Stimulated activated CD4-positive, alpha-beta T cell treated with anti-CD3 and anti-CD28 coated beads, Interleukin-4, amount 100 ng/mL, for 4 hours (primary cell): ENCODE results near the gene FDX2.
"Not testable (repeated sequence)": the region's sequence is repeated elsewhere in the genome, so short reads cannot be mapped to it uniquely, and the experiment has no call there.

Experiments used
- DNase-seq, 2 experiments: peaks; one replicate each; pipeline ENCODE4 v3.0.0-alpha.2; 2020

FDX2 gene

GRCh38 chr19:10283301-10284064 lies 32.3 kb downstream of the FDX2 start:
- no peak for DNase-seq

- not testable (repeated sequence) for DNase-seq
Measured at GRCh38 chr19:10282043-10282442, 33.8 kb downstream of the FDX2 start.

- no peak for DNase-seq
Measured at GRCh38 chr19:10279737-10280442, 35.9 kb downstream of the FDX2 start.

- DNase-seq = no peak
Measured at GRCh38 chr19:10278935-10279334, 36.9 kb downstream of the FDX2 start.

- DNase-seq = no peak
Measured at GRCh38 chr19:10277795-10278589, 37.8 kb downstream of the FDX2 start.

- no peak for DNase-seq
Measured at GRCh38 chr19:10274589-10274988, 41.2 kb downstream of the FDX2 start.

GRCh38 chr19:10271543-10272086 lies 44.2 kb downstream of the FDX2 start:
- DNase-seq = peak; percentile 21 to 43

GRCh38 chr19:10270616-10271394 lies 45.0 kb downstream of the FDX2 start, which contains the start of gene ICAM1:
ICAM1 (plus strand) TSS chr19:10271120; CDS start chr19:10271160, 40 bp downstream.
- peak; percentile 64 to 72 for DNase-seq

- DNase-seq = peak; percentile 52 to 57
Measured at GRCh38 chr19:10270180-10270615, 45.6 kb downstream of the FDX2 start.

- peak; percentile 80 to 88 for DNase-seq
Measured at GRCh38 chr19:10269333-10270179, 46.3 kb downstream of the FDX2 start.

- DNase-seq = no peak
Measured at GRCh38 chr19:10268071-10268470, 47.7 kb downstream of the FDX2 start.

GRCh38 chr19:10266706-10267105 lies 49.1 kb downstream of the FDX2 start:
- DNase-seq = no peak

- DNase-seq = no peak
Measured at GRCh38 chr19:10262771-10263170, 53.0 kb downstream of the FDX2 start.

GRCh38 chr19:10260141-10260584 lies 55.7 kb downstream of the FDX2 start:
- peak; percentile 55 to 67 for DNase-seq
